Occipital lobe (tissue), 2 donors: ENCODE measurements around the gene FOLR1. TPM values are rescaled to one million over a fixed set of nuclear protein-coding genes. Genes with fewer than 3 reads are reported as not detected.
"Not testable (repeated sequence)": the region's sequence is repeated elsewhere in the genome, so short reads cannot be mapped to it uniquely, and the experiment has no call there.

Source experiments
- DNase-seq: peaks from one replicate; lab custom pipeline; 2025; lab: John Stamatoyannopoulos, UW
- total RNA-seq: library from RNA; depleted of rRNA; stranded (reverse); fragments of >200 nt; gene quantifications from one replicate; pipeline ENCODE4 v1.2.3, GENCODE V29; 2014

FOLR1 gene
- total RNA-seq, 1 donor from 2014 or later: not detected

DNA sequence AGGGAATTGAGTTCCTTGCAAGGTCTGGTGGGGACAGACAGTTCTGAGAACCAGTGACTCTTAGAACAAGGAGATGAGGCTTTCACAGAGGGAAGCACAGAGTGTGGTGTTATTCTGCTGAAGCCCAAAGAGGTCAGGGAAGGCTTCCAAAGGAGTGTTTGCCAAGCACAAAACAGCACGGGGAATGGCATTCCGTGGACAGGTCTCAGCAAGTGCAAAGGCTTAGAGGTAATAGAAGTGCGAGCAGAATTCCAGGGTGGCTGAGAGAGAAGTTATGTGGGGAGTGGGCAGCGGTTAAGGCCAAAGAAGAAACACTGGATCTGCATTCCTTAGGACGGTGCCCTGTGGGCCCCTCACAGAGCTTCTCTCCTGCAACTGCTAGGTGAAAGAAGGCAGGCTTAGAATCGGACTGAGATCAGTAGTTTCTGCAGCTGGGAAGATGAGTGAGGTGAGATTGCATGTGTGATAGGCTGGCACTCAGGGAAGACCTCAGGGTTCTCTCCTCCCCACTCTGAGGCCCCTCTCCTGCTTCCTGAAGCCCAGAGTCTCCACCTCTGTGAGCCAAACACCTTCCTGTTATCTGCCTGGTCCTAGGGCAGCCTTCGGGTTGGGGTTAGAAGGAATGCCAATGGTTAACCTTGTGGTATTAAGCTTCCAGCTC is 10.9 kb upstream of the FOLR1 start:
- DNase-seq: not testable (repeated sequence)

DNA sequence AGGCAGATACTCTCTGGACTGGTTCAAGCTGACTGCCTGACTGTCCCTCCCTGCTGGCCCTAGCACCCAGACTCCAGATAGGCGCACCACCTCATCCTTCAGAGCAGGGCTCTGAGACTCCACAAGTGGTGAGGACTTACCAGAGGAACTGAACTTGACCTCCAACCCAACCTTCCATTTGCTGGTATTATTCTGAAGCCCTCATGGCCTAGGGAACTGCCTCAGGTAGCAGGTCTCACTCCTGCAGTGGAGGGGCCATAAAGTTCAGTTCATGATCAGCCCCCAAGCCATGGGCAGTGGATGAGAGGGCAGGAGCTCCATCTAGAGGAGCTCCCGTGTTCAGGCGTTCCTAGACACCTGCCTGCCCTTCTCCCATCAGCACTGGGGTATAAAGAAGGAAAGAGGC is 10.4 kb upstream of the FOLR1 start:
- not testable (repeated sequence) for DNase-seq

GRCh38 chr11:72188267-72188666 is 3.7 kb upstream of the FOLR1 start:
- no peak for DNase-seq

DNA sequence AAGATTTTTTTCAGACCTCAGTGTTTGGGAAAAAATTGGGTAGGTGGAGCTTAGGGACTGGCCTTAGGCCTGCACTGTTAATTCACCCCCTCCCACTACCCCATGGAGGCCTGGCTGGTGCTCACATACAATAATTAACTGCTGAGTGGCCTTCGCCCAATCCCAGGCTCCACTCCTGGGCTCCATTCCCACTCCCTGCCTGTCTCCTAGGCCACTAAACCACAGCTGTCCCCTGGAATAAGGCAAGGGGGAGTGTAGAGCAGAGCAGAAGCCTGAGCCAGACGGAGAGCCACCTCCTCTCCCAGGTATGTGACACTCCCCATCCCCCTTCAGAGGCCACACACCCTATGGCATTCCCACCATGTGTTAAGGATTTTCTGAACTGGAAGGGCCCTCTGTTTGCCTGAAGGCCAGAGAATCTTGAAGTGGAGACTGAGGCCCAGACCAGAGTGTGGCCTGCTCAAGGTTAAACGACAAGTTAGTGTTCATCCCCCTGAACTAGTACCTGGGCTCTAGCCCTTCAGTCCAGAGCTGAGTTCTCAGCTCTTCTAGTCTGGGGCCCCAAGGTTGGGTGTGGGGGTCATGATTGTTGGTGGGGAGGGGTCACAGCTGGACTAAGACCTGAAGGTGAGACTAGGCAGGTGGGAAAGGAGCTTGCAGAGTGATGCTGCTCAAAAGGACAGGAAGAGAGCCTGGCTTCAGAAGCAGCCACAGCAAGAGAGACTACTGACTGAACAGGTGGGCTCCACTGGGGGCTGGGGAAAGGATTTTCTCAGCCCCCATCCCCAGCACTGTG is 2.3 kb upstream of the FOLR1 start:
- no peak for DNase-seq

GRCh38 chr11:72190631-72191071 is 1.3 kb upstream of the FOLR1 start:
- DNase-seq: no peak

DNA sequence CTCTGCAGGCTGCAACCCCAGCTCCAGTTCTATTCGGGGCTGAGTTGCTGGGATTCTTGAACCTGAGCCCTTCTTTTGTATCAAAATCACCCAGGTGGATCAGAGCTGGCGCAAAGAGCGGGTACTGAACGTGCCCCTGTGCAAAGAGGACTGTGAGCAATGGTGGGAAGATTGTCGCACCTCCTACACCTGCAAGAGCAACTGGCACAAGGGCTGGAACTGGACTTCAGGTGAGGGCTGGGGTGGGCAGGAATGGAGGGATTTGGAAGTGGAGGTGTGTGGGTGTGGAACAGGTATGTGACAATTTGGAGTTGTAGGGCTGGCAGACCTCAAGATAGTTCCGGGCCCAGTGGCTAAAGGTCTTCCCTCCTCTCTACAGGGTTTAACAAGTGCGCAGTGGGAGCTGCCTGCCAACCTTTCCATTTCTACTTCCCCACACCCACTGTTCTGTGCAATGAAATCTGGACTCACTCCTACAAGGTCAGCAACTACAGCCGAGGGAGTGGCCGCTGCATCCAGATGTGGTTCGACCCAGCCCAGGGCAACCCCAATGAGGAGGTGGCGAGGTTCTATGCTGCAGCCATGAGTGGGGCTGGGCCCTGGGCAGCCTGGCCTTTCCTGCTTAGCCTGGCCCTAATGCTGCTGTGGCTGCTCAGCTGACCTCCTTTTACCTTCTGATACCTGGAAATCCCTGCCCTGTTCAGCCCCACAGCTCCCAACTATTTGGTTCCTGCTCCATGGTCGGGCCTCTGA is 3.8 kb downstream of the FOLR1 start:
- DNase-seq: no peak

GRCh38 chr11:72201445-72201844 is 9.5 kb downstream of the FOLR1 start:
- not testable (repeated sequence) for DNase-seq

DNA sequence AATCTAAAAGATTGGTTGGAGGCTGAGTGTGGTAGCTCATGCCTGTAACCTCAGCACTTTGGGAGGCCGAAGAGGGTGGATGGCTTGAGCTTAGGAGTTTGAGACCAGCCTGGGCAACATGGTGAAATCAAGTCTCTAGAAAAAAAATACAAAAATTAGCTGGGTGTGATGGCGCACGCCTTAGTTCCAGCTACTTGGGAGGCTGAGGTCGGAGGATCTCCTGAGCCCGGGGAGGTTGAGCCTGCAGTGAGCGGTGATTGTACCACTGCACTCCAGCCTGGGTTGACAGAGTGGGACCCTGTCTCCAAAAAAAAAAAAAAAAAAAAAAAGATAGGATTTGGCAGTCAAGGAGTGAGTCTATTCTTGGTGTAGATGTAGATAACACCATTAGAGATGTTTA is 10.6 kb downstream of the FOLR1 start:
- DNase-seq: no peak

DNA sequence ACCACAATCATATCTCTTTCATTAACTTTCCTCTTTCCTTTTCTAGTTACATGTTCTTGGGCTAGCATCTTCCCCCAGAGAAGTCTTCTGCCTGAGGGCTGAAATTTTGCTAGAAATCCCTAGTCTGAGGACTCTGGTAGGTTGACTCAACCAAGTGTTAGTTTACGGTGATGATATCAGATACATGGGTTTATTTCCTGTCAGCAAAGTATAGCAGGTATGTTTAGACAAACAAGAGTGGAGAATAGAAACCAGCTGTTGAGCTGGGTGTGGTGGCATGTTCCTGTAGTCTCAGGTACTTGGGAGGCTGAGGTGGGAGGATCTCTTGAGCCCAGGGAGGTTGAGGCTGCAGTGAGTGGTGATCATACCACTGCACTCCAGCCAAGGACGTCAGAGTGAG is 11.2 kb downstream of the FOLR1 start:
- no peak for DNase-seq

- DNase-seq: no peak
Observed at GRCh38 chr11:72204886-72205285, 12.9 kb downstream of the FOLR1 start.

- not testable (repeated sequence) for DNase-seq
Observed at GRCh38 chr11:72206794-72207193, 14.9 kb downstream of the FOLR1 start.

- DNase-seq: no peak
Observed at GRCh38 chr11:72208281-72208680, 16.3 kb downstream of the FOLR1 start.

DNA sequence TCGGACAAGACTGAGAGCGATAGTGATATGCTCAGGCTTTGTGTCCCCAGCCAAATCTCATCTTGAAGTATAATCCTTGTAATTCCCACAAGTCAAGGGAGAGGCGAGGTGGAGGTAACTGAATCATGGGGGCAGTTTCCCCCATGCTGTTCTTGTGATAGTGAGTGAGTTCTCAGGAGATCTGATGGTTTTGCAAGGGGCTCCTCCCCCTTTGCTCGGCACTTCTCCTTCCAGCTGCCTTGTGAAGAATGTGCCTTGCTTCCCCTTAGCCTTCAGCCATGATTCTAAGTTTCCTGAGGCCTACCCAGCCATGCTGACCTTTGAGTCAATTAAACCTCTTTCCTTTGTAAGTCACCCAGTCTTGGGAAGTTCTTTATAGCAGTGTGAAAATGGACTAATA is 17.2 kb downstream of the FOLR1 start:
- no peak for DNase-seq

- no peak for DNase-seq
Observed at GRCh38 chr11:72216638-72217037, 24.7 kb downstream of the FOLR1 start, which contains the start of gene FOLR2. Gene FOLR2, plus strand, starts transcription at chr11:72216794. Its CDS starts 1,791 bp downstream, at chr11:72218585.

DNA sequence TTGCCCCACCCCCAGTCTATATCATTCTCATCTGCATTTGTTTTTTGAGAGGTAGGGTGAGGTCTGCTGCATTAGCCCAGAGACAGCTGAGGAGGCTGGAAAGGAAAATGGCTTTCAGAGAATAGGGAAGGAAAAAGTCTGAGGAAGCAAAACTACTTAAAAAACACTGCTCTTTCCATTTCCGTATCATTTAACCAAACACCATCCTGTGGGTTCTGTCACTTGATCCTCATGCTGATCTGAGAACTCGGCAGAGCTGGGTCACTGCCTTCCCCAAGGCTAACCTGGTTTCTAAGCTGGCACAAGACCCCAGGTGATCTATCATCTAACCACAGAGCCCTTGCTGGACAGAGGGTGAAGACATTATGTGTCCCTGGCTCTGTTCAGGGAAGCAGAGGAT is 25.9 kb downstream of the FOLR1 start:
- no peak for DNase-seq

DNA sequence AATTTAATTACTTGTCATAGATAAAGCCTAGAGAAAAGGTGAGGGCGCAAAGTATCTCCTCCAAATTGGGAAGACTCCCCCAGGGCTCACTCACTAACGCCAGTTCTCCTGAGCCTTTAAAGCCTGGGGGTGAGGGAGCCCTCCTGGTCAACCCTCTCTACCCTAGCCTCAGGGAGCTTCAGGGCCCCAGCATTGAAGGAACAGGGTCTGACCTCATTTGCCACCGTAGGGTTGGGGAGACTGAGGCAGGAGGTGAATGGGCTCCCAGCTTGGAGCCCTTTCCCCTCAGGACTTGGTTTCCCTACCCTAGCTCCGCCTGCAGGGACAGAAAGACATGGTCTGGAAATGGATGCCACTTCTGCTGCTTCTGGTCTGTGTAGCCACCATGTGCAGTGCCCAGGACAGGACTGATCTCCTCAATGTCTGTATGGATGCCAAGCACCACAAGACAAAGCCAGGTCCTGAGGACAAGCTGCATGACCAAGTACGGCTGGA is 26.4 kb downstream of the FOLR1 start:
- no peak for DNase-seq

DNA sequence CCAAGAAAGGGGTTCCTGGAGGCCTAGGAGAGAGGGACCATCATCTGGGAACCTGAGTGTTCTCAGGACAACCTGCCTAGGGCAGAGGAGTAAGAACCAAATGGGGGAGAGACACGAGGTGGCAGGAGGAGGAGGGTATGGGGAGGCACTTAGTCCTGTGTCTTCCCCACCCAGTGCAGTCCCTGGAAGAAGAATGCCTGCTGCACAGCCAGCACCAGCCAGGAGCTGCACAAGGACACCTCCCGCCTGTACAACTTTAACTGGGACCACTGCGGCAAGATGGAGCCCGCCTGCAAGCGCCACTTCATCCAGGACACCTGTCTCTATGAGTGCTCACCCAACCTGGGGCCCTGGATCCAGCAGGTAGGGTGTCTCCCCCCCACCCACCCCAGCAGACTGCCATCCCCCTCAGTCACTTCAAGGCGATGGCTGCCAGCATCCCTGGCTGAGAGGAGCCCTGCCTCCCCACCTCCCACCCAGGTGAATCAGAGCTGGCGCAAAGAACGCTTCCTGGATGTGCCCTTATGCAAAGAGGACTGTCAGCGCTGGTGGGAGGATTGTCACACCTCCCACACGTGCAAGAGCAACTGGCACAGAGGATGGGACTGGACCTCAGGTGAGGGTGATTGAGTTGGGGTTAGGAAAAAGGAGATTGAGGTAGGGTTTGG is 28.9 kb downstream of the FOLR1 start:
- DNase-seq: no peak

DNA sequence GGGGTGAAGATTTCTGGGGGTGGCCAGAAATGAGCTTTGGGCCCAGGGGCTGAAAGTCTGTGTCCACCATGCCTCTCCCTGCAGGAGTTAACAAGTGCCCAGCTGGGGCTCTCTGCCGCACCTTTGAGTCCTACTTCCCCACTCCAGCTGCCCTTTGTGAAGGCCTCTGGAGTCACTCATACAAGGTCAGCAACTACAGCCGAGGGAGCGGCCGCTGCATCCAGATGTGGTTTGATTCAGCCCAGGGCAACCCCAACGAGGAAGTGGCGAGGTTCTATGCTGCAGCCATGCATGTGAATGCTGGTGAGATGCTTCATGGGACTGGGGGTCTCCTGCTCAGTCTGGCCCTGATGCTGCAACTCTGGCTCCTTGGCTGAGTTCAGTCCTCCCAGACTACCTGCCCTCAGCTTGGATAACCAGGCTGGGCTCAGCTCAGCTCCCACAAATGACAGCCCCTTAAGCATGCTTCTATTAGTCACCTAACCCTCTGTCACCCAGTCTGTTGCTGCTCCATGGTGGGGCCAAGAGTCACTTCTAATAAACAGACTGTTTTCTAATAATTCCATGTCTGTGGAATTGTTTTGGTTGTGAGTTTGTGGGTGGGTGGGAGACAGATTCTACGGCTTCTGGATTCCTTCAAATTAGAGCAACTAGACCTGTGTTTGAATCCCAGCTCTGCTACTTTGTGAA is 29.6 kb downstream of the FOLR1 start:
- DNase-seq: no peak

GRCh38 chr11:72222106-72222891 is 30.4 kb downstream of the FOLR1 start:
- no peak for DNase-seq
